IMR-90 (cell line): ENCODE data around the gene EEIG2. TPM values are rescaled to one million over a fixed set of nuclear protein-coding genes. Genes with fewer than 3 reads are reported as not detected.

Source experiments
- ATAC-seq: fragments of 200-7000 bp; cut with Tn5 transposase; 2 replicates; pipeline ENCODE4 v1.9.1; 2020; ENCODE audit warnings: low read depth, mild to moderate bottlenecking, moderate library complexity
- BruUV-seq: library from RNA; stranded (reverse); fragments of 400-500 nt; replicated peaks from 2 replicates; lab custom pipeline; 2021; lab: Mats Ljungman, UMichigan
- CTCF ChIA-PET: fragments of 300-600 bp; formaldehyde crosslinking; extraction: SDS; loops from one replicate; lab custom pipeline; 2021; ENCODE audit warnings: antibody characterized with exemption; lab: Yijun Ruan, JAX
- POLR2A ChIA-PET: fragments of 300-600 bp; sonication (Branson Sonifier 250); formaldehyde crosslinking; loops from one replicate; lab custom pipeline; 2022; ENCODE audit warnings: antibody characterized with exemption; ENCODE audit not compliant: unreplicated experiment; lab: Charles Lee
- DNase-seq: peaks from one replicate; pipeline ENCODE4 v3.0.0; 2013
- H2AFZ ChIP-seq: replicated peaks from 2 replicates; pipeline ENCODE3; 2013; ENCODE audit warnings: low read length, mild to moderate bottlenecking; ENCODE audit not compliant: poor library complexity
- H2AK5ac ChIP-seq: 2 replicates; pipeline ENCODE4 v1.6.1; 2013; ENCODE audit warnings: low read depth, low read length, inconsistent platforms
- H2AK9ac ChIP-seq: replicated peaks from 2 replicates; pipeline ENCODE3; 2013; ENCODE audit warnings: mild to moderate bottlenecking, low read depth, low read length, moderate library complexity; ENCODE audit not compliant: poor library complexity
- H2BK120ac ChIP-seq: 2 replicates; pipeline ENCODE4 v1.6.1; 2013; ENCODE audit warnings: low read depth, low read length, inconsistent platforms
- H2BK15ac ChIP-seq: 3 replicates; pipeline ENCODE4 v1.6.1; 2013; ENCODE audit warnings: low read depth, low read length, inconsistent platforms
- H2BK20ac ChIP-seq: 2 replicates; pipeline ENCODE4 v1.6.1; 2013; ENCODE audit warnings: low read depth, mild to moderate bottlenecking, inconsistent platforms, low read length, moderate library complexity
- H2BK5ac ChIP-seq: 2 replicates; pipeline ENCODE4 v1.6.1; 2013; ENCODE audit warnings: mild to moderate bottlenecking, low read depth, low read length, inconsistent platforms; ENCODE audit not compliant: poor library complexity, severe bottlenecking
- H3K14ac ChIP-seq: replicated peaks from 2 replicates; pipeline ENCODE4 v1.6.1; 2013; ENCODE audit warnings: low read depth, low read length, inconsistent platforms
- H3K18ac ChIP-seq: 2 replicates; pipeline ENCODE4 v1.6.1; 2013; ENCODE audit warnings: low read depth, low read length, control low read depth
- H3K23ac ChIP-seq: 2 replicates; pipeline ENCODE4 v1.6.1; 2013; ENCODE audit warnings: low read depth, low read length, inconsistent platforms
- H3K27ac ChIP-seq: 2 replicates; pipeline ENCODE4 v1.5.1; 2013; ENCODE audit warnings: mild to moderate bottlenecking, control low read depth, low read length; ENCODE audit not compliant: insufficient read depth
- H3K27me3 ChIP-seq: 2 replicates; pipeline ENCODE4 v1.6.1; 2013; ENCODE audit warnings: low read length; ENCODE audit not compliant: control insufficient read depth, insufficient read depth
- H3K36me3 ChIP-seq: 2 replicates; pipeline ENCODE4 v1.6.1; 2013; ENCODE audit warnings: low read length, mixed read lengths; ENCODE audit not compliant: control insufficient read depth, insufficient read depth
- H3K4ac ChIP-seq: 2 replicates; pipeline ENCODE4 v1.6.1; 2013; ENCODE audit warnings: low read depth, low read length, inconsistent platforms
- H3K4me1 ChIP-seq: 2 replicates; pipeline ENCODE4 v1.6.1; 2013; ENCODE audit warnings: low read length, mixed read lengths; ENCODE audit not compliant: control insufficient read depth, insufficient read depth
- H3K4me2 ChIP-seq: 2 replicates; pipeline ENCODE4 v1.6.1; 2013; ENCODE audit warnings: low read depth, mild to moderate bottlenecking, control low read depth, low read length, moderate library complexity
- H3K4me3 ChIP-seq: 2 replicates; pipeline ENCODE4 v1.5.1; 2013; ENCODE audit warnings: low read depth, mild to moderate bottlenecking, control low read depth, low read length, moderate library complexity; ENCODE audit not compliant: insufficient read depth
- H3K56ac ChIP-seq: 2 replicates; pipeline ENCODE4 v1.6.1; 2013; ENCODE audit warnings: low read length, inconsistent platforms; ENCODE audit not compliant: insufficient read depth; ENCODE audit errors: extremely low read depth
- H3K79me1 ChIP-seq, 2 experiments: 2 replicates each; pipeline ENCODE4 v1.6.1; 2013; ENCODE audit warnings: low read length in 2 of 2, inconsistent platforms in 1 of 2, low read depth in 1 of 2
- H3K9ac ChIP-seq: 2 replicates; pipeline ENCODE4 v1.6.1; 2013; ENCODE audit warnings: low read depth, low read length, control low read depth
- H3K9me1 ChIP-seq: 2 replicates; pipeline ENCODE4 v1.6.1; 2013; ENCODE audit warnings: low read length, inconsistent platforms; ENCODE audit not compliant: insufficient read depth
- H3K9me3 ChIP-seq: 2 replicates; pipeline ENCODE4 v1.6.1; 2013; ENCODE audit warnings: low read length; ENCODE audit not compliant: control insufficient read depth, insufficient read depth
- H4K20me1 ChIP-seq: 2 replicates; pipeline ENCODE4 v1.6.1; 2013; ENCODE audit warnings: low read length, inconsistent platforms; ENCODE audit not compliant: insufficient read depth
- H4K5ac ChIP-seq: 2 replicates; pipeline ENCODE4 v1.6.1; 2013; ENCODE audit warnings: mild to moderate bottlenecking, low read depth, low read length, control low read depth
- H4K8ac ChIP-seq, 2 experiments: 2 replicates each; pipeline ENCODE4 v1.6.1; 2013; ENCODE audit warnings: low read depth in 2 of 2, low read length in 2 of 2, control low read depth in 1 of 2, inconsistent platforms in 1 of 2
- H4K91ac ChIP-seq: 2 replicates; pipeline ENCODE4 v1.6.1; 2013; ENCODE audit warnings: low read depth, low read length, inconsistent platforms; ENCODE audit not compliant: insufficient read depth
- BHLHE40 ChIP-seq: fragments of 150-350 bp; IDR thresholded peaks from 2 replicates; pipeline ENCODE4 v1.6.1; 2016; ENCODE audit warnings: mild to moderate bottlenecking, low read depth, low read length
- MXI1 ChIP-seq: IDR thresholded peaks from 2 replicates; pipeline ENCODE4 v1.6.1; 2012; ENCODE audit warnings: low read depth, mild to moderate bottlenecking, low read length, moderate library complexity, borderline replicate concordance
- NFE2L2 ChIP-seq: fragments of 150-350 bp; IDR thresholded peaks from 2 replicates; pipeline ENCODE4 v1.6.1; 2016; ENCODE audit warnings: low read depth, mild to moderate bottlenecking, low read length
- RAD21 ChIP-seq: IDR thresholded peaks from 2 replicates; pipeline ENCODE4 v1.6.1; 2012; ENCODE audit warnings: low read length, improper control_type of control experiment
- RCOR1 ChIP-seq: IDR thresholded peaks from 2 replicates; pipeline ENCODE4 v1.6.1; 2012; ENCODE audit warnings: mild to moderate bottlenecking, low read length, improper control_type of control experiment; ENCODE audit not compliant: insufficient replicate concordance
- SMC3 ChIP-seq: fragments of 150-350 bp; IDR thresholded peaks from 2 replicates; pipeline ENCODE4 v1.6.1; 2016; ENCODE audit warnings: low read depth, mild to moderate bottlenecking, antibody characterized with exemption, low read length, moderate library complexity
- WGBS, 2 experiments: methylation state at CpG; one replicate each; pipeline versions ENCODE4 v1.1.5 to v1.1.7; 2013; ENCODE audit warnings: missing lambda C conversion rate in 2 of 2; ENCODE audit not compliant: insufficient read length in 1 of 2; ENCODE audit errors: extremely low coverage in 2 of 2; 5-methylcytosine and 5-hydroxymethylcytosine counted together
- dilution Hi-C: fragments of 300-500 bp; cut with HindIII; formaldehyde crosslinking; loops from one replicate; pipeline ENCODE4 v1.14.3; 2018; ENCODE audit warnings: low sequenced_read_pairs; ENCODE audit not compliant: unreplicated experiment
- in situ Hi-C: fragments of 300-500 bp; cut with MboI; formaldehyde crosslinking; loops from 3 replicates; pipeline ENCODE4 v1.14.3; 2019; ENCODE audit warnings: low sequenced_read_pairs, inconsistent platforms, mixed read lengths
- intact Hi-C: fragments of 100-400 bp; cut with micrococcal nuclease; formaldehyde crosslinking; loops from 2 replicates; pipeline ENCODE4 v1.10.0; 2022
- polyA plus RNA-seq, 3 experiments: library from polyadenylated mRNA; depleted of rRNA; stranded (reverse); fragments of >200 nt; gene quantifications; 2 replicates each; pipeline ENCODE4 v1.2.3, GENCODE V29; 2012; ENCODE audit warnings: low replicate concordance in 1 of 3
- total RNA-seq: library from RNA; depleted of rRNA; stranded (reverse); fragments of >200 nt; gene quantifications from 2 replicates; pipeline ENCODE4 v1.2.3, GENCODE V29; 2012
- TF ChIP-seq, protein P1 (sequence below): conservative IDR thresholded peaks from 2 replicates; pipeline ENCODE4 v1.5.1; 2012; ENCODE audit warnings: mild to moderate bottlenecking, low read depth, low read length, improper control_type of control experiment

The EEIG2 gene
- total and polyA plus RNA-seq, 2 of the 4 experiments (the other 2 are of a cell fraction), result 1.7 to 4.8 TPM

DNA sequence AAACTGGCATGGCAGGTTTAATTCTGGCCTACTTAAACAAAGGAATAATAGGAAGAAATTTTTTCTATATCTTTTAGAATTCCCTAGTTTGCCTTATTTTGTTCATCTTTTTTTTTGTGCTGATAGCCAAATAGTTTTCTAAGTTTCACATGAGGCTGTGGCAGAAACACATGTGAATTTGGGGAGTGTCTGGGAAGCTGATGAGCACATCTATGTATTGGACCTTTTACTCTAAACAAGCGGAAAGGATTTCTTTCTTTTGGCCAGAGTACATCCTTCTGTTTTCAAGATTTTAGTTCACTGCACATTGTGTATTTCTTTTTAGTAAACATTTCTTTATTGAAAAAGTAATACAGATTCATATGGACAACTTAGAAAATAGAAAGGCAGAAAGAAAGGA lies 5.6 kb downstream of the EEIG2 start:
- no peak overlapping the region for H4K91ac ChIP-seq
- H3K36me3 ChIP-seq, result no peaks in the 10 kb centered on the region
- no peaks in the 10 kb centered on the region; the same call in 1 of the 2 replicates for H3K4me1 ChIP-seq
- TF ChIP-seq, protein P1, sequence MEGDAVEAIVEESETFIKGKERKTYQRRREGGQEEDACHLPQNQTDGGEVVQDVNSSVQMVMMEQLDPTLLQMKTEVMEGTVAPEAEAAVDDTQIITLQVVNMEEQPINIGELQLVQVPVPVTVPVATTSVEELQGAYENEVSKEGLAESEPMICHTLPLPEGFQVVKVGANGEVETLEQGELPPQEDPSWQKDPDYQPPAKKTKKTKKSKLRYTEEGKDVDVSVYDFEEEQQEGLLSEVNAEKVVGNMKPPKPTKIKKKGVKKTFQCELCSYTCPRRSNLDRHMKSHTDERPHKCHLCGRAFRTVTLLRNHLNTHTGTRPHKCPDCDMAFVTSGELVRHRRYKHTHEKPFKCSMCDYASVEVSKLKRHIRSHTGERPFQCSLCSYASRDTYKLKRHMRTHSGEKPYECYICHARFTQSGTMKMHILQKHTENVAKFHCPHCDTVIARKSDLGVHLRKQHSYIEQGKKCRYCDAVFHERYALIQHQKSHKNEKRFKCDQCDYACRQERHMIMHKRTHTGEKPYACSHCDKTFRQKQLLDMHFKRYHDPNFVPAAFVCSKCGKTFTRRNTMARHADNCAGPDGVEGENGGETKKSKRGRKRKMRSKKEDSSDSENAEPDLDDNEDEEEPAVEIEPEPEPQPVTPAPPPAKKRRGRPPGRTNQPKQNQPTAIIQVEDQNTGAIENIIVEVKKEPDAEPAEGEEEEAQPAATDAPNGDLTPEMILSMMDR, result no peak
- TF ChIP-seq RAD21, result no peak
- TF ChIP-seq RCOR1, result no peak
- TF ChIP-seq SMC3, result no peak
- no peak for TF ChIP-seq BHLHE40
- TF ChIP-seq MXI1, result no peak
- no peak for TF ChIP-seq NFE2L2
- H2BK15ac ChIP-seq, result no peak overlapping the region
- in situ Hi-C loops, result no loop called here
- no peaks in the 10 kb centered on the region for H3K27me3 ChIP-seq
- no peak overlapping the region for H2BK5ac ChIP-seq
- no peak overlapping the region for H3K23ac ChIP-seq
- H2AK9ac ChIP-seq, result no peak overlapping the region
- peaks cover 11 to 54% of the 10 kb centered on the region in 2 experiments for H3K79me1 ChIP-seq
- H3K4ac ChIP-seq, result no peak overlapping the region
- no peak overlapping the region for H2BK20ac ChIP-seq
- peaks cover 2% of the 10 kb centered on the region; the same call in 1 of the 2 replicates for H3K9me1 ChIP-seq
- CTCF ChIA-PET, result no interaction called here
- no peak overlapping the region for H2AFZ ChIP-seq
- no peak overlapping the region for H4K5ac ChIP-seq
- H3K9ac ChIP-seq, result no peak overlapping the region
- H4K20me1 ChIP-seq, result no peaks in the 10 kb centered on the region
- H3K14ac ChIP-seq, result no peak overlapping the region
- no peak overlapping the region for H4K8ac ChIP-seq
- no peaks in the 10 kb centered on the region for H3K9me3 ChIP-seq
- no peak overlapping the region for H3K4me2 ChIP-seq
- H3K4me3 ChIP-seq, result no peak overlapping the region
- no peak overlapping the region for H2AK5ac ChIP-seq
- intact Hi-C loops, result no loop called here
- WGBS, 2 experiments, result no CpG with 5 or more reads among the region's 1 CpG
- H2BK120ac ChIP-seq, result no peak overlapping the region
- dilution Hi-C loops, result no loop called here
- no peak for ATAC-seq
- H3K18ac ChIP-seq, result no peak overlapping the region
- POLR2A ChIA-PET, result no interaction called here
- no peak overlapping the region for H3K27ac ChIP-seq
- DNase-seq, result no peak
- no peak overlapping the region for H3K56ac ChIP-seq
- no TSS peak for BruUV-seq
